GM23248 (cell line): ENCODE measurements around the gene CNGA4.

Experiments
- EZH2 ChIP-seq: fragments of 200-600 bp; sonication (generic); IDR thresholded peaks from 2 replicates; pipeline ENCODE4 v1.6.1; 2018; ENCODE audit warnings: antibody characterized with exemption, mild to moderate bottlenecking; ENCODE audit not compliant: insufficient read depth, poor library complexity, severe bottlenecking
- EZH2phosphoT487 ChIP-seq: fragments of 200-600 bp; sonication (generic); IDR thresholded peaks from 2 replicates; pipeline ENCODE4 v1.6.1; 2018; ENCODE audit warnings: antibody characterized with exemption, moderate library complexity, mild to moderate bottlenecking, low read depth; ENCODE audit not compliant: insufficient read depth

DNA sequence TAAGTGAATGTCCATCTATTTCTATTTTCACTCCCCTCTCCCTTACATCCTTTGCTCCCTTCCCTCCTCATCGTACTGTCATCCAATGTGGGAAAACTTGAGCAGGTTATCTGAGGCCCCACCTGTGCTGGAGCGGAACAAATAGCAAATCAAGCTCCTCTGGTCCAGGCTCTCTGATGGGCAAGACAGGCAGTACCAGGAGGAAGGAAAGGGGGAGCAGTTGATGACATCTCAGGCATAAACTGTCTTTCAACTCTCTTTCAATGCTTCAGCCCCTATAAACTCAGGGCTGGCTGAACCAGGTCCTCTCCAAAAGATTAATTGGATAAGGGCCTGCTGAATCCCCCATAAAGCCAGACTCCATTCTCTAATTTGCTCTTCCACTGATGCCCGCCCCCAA, 19.3 kb downstream of the CNGA4 start:
- TF ChIP-seq EZH2 (no peak), EZH2phosphoT487 (no peak)
